ENCODE data around the gene BRD1. TPM values are rescaled to one million over a fixed set of nuclear protein-coding genes. Genes with fewer than 3 reads are reported as not detected.

Gene BRD1
- polyA plus RNA-seq, 1 experiment = 4.6 TPM

- no peaks in the 10 kb centered on the region for H3K27me3 ChIP-seq (ENCODE audit: control insufficient read depth, insufficient read depth, low read length)
- no peaks in the 10 kb centered on the region for H3K36me3 ChIP-seq (ENCODE audit: control insufficient read depth, insufficient read depth, low read length)
- TF ChIP-seq CTCF (IDR thresholded peaks at IDR 0.05; ENCODE audit: insufficient read depth, low read depth, low read length) = no peak
- DNase-seq (ENCODE audit: low read depth) = no peak
- ChIA-PET POLR2A (no interaction called here), CTCF (no interaction called here)
- H3K4me3 ChIP-seq (ENCODE audit: low read depth, low read length) = no peak overlapping the region
These were observed 92.2 kb downstream of the BRD1 start for GRCh38 chr22:49735411-49735900.

- ChIA-PET POLR2A (no interaction called here), CTCF (no interaction called here)
- no peak for TF ChIP-seq CTCF (IDR thresholded peaks at IDR 0.05; ENCODE audit: insufficient read depth, low read depth, low read length)
- H3K36me3 ChIP-seq (ENCODE audit: control insufficient read depth, insufficient read depth, low read length) = no peaks in the 10 kb centered on the region
- H3K27me3 ChIP-seq (ENCODE audit: control insufficient read depth, insufficient read depth, low read length) = no peaks in the 10 kb centered on the region
- no peak overlapping the region for H3K4me3 ChIP-seq (ENCODE audit: low read depth, low read length)
- no peak for DNase-seq (ENCODE audit: low read depth)
These were observed 92.8 kb downstream of the BRD1 start for GRCh38 chr22:49734882-49735281.

GRCh38 chr22:49734390-49734789 is 93.3 kb downstream of the BRD1 start:
- ChIA-PET CTCF (no interaction called here), POLR2A (no interaction called here)
- TF ChIP-seq CTCF (IDR thresholded peaks at IDR 0.05; ENCODE audit: insufficient read depth, low read depth, low read length) = no peak
- Histone ChIP-seq H3K4me3 (ENCODE audit: low read depth, low read length) (no peak overlapping the region), H3K27me3 (ENCODE audit: control insufficient read depth, insufficient read depth, low read length) (no peaks in the 10 kb centered on the region), H3K36me3 (ENCODE audit: control insufficient read depth, insufficient read depth, low read length) (no peaks in the 10 kb centered on the region)
- DNase-seq (ENCODE audit: low read depth) = no peak

GRCh38 chr22:49733631-49734030 is 94.0 kb downstream of the BRD1 start:
- no peak for TF ChIP-seq CTCF (IDR thresholded peaks at IDR 0.05; ENCODE audit: insufficient read depth, low read depth, low read length)
- CTCF ChIA-PET = no interaction called here
- no peaks in the 10 kb centered on the region for H3K27me3 ChIP-seq (ENCODE audit: control insufficient read depth, insufficient read depth, low read length)
- DNase-seq (ENCODE audit: low read depth) = no peak
- no peaks in the 10 kb centered on the region for H3K36me3 ChIP-seq (ENCODE audit: control insufficient read depth, insufficient read depth, low read length)
- POLR2A ChIA-PET = no interaction called here
- no peak overlapping the region for H3K4me3 ChIP-seq (ENCODE audit: low read depth, low read length)

- H3K27me3 ChIP-seq (ENCODE audit: control insufficient read depth, insufficient read depth, low read length) = no peaks in the 10 kb centered on the region
- TF ChIP-seq CTCF (IDR thresholded peaks at IDR 0.05; ENCODE audit: insufficient read depth, low read depth, low read length) = no peak
- no peaks in the 10 kb centered on the region for H3K36me3 ChIP-seq (ENCODE audit: control insufficient read depth, insufficient read depth, low read length)
- CTCF ChIA-PET = no interaction called here
- H3K4me3 ChIP-seq (ENCODE audit: low read depth, low read length) = no peak overlapping the region
- DNase-seq (ENCODE audit: low read depth) = no peak
- POLR2A ChIA-PET = no interaction called here
These were observed 97.0 kb downstream of the BRD1 start for GRCh38 chr22:49730656-49731055.

Data from BJ (cell line).